ENCODE measurements around the gene PUM1. TPM values are rescaled to one million over a fixed set of nuclear protein-coding genes. Genes with fewer than 3 reads are reported as not detected.
"Not testable (repeated sequence)": the region's sequence is repeated elsewhere in the genome, so short reads cannot be mapped to it uniquely, and the experiment has no call there.

Gene PUM1
- total RNA-seq, 1 donor from 2014 or later = 68.1 TPM

DNA sequence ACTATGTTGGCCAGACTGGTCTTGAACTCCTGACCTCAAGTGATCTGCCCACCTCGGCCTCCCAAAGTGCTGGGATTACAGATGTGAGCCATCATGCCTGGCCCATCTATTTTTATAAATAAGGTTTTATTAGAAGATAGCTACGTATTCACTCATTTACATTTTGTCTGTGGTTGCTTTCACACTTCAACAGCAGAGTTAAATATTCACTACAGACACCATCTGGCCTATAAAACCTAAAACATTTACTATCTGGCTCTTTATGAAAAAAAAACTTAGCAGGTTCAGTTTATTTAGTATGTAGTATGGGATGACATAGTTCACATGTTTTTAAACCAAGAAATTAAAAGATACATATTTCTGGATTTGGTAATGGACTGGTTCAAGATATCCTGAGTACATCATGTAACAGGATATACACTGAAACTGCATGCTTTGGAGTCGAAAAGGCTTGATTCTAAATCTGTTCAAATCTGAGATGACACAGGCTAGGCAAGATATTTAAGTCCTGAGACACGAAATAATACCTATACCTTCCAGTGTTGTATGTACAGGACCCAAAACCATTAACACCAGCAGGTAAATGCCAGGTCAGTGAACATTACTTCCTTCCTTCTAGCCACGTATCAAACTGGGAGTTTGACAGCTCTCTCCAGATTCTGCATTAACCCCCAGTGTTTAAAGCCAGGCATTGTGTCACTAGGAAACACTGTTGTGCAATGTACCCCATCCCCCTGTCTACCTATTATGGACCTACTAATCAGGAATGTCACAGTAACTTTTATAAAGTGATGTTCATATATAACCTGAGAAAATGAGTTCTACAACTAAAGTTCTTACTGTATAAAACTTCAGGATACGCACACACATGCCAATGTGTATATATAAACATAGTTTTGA is 102.7 kb downstream of the PUM1 start:
- DNase-seq = no peak

DNA sequence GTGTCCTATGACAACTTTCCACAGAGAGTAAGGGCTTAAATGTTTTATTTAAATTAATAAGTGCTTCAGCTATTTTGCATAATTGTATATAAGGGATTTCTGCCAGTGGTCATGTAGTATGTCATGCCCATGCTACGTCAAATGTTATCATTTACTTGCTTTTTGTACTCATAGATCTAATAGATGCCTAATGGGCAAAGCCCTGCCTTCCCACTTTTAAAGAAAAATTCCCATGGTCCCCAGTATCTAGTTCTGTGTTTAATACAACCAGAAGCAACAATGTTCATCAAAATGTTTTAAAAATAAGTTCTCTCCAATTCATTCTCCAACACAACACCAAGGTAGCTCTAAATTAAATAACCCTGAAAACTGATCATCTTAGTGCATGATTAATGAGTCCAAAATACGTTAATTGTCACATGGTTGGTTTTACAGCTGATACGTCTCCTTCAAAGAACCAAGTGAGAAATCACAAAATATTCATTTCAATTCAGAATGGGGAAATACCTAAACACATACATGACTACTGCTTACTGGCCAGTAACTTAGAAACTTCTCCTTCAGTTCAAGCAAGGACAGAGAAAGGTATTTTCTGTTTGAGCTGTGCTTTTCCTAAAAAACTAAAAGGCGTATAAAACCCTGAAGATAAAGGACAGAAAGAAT is 107.8 kb downstream of the PUM1 start:
- no peak for DNase-seq

DNA sequence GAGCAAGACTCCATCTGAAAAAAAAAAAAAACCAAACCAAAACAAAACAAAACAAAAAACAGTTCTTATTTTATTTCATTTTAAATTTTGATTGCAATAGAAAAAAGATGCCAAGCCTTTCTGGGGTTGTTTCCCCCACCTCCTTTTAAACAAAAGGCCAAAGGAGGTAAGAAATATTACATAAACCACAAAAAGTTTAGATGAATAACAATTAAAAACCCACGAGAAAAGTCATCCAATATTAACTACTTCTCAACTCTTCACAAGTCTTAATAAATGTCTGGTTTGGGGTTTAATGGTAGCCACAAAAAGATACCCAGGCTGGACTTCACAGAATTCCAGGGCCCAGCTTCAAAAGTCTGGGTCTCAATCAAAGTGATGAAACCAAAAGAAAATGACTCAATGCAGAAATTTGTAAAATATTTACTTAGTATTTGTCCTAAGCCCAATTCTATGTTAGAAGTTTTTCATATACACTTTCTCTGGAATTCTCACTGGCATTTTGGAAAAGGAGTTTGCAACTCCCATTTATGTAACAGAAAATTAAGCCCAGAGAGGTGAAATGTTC is 110.0 kb downstream of the PUM1 start:
- DNase-seq = no peak

DNA sequence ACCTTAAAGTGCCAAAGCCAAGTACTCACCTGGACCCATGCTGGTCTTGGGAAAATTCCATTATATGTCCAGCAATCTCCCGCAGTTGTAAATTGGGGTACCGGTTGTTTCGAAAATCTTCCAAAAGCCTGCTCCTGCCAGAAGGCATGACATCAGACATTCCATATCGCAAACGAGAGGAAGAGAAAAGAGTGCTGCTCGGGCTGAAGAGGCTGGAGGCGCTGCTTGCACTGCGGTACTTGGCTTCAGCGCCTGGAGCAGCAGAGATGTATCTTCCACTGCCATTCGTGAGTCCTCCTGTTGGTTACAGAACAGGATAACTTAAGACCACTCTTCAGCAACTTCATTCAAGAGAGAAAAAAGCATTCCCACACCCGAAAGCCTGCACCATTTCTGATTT is 111.8 kb downstream of the PUM1 start:
- DNase-seq = no peak

DNA sequence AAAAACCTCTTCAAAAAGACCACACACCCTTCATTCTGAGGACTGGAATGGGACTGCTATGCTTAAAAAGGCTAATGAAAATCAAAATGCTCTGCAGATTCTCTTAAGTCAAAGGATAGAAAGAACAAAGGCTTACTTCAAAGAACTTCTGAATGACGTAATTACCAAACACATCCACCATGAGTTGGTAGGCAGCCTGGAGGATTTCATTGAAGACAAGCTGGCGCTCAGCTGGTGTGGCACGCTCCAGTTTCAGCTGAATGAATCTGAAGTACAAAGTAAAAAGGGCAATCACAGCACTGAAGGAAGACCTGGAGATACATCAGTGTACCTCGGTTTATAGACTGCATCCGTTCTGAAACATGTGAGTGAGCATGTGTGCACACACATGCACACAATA is 113.4 kb downstream of the PUM1 start:
- DNase-seq = no peak

DNA sequence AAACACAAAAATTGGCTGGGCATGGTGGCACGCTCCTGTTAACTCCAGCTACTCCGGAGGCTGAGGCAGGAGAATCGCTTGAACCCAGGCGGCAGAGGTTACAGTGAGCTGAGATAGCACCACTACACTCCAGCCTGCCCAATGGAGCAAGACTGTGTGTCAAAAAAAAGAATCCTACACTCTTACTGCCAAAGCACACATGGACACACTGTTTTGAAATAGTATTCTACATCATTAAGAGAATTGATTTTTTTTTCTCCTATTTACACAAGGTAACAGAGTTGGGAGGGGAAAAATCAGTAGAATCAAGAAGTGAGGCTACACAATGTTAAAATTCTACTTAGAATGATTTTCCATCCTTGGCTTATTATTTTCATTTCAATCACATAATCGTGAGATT is 114.8 kb downstream of the PUM1 start:
- no peak for DNase-seq

DNA sequence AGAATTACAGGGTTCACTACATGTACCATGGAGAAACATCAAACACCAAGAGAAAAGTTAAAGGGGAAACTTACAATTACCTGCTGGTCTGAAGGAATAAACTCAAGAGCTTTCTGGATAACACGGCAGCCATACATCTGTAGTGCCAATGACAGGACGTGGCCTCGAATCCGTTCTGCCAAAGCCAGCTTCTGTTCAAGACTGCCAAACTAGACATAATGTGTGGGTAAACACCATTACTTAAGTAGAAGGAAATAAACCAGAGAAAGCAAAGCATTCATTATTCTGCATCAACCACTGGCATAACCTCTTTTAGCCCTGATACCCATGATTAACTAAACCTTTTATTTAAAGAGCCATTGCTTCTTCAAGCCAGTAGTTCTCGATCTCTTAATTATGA is 115.5 kb downstream of the PUM1 start:
- no peak for DNase-seq

DNA sequence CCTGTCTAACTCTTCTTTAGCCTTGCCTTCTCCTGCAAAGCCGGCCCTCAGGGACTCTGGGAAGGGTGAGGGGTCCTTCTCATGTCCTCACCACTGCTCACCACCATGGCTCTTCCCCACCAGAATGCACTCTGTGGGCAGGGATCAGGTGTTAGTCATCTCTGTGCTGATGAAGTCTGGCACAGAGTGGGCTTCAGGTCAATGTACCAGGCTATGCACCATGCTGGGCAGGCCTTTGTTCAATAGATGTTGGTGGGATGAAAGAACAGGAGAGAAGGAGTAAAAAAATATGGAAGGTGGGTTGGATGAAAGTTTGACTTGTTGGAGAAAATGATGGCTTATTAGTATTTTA is 116.1 kb downstream of the PUM1 start:
- DNase-seq = not testable (repeated sequence)

DNA sequence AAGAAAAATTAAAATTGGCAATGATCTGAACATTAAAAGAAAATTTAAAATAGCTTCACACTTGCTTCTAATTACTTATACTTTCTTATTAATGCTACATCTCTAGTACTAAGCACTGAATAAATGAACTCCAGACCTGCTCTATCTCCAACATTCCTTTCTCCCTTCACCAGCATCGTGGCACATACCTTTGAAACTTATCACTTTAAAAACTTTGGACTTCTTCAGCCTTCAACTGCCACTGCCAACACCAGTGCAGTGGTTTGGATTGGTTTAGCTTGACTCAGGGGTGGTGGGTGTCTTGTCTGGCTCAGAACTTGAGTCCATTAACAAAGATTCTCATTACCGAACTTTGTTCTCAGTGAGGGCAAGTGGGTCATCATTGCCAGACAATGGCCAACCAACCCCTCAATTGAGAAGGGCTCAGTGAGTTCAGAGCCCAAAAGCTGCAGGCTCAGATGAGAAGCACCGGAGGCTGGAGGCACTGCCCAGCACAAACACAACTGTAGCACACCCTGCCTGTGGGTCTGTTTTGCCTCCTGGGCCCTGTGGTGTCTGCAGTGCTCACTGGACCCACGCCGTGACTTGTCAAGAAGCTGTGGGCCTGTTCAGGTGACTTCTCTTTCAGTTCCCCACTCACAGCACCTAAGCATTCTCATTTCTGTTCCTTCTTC is 116.6 kb downstream of the PUM1 start:
- not testable (repeated sequence) for DNase-seq

DNA sequence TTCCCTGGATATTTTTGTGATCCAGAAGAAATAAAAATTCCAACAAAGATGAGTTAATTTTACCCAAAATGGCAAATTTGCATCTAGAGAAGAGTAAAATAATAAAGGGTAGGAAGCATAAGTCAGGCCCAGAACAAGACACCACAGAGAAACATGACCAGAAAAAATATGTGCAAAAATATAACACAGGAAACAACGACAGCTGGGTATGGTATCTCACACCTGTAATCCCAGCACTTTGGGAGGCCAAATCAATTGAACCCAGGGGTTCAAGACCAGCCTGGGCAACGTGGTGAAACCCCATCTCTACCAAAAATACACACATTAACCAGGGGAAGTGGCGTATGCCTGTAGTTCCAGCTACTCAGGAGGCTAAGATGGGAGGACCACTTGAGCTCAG is 117.2 kb downstream of the PUM1 start:
- no peak for DNase-seq

DNA sequence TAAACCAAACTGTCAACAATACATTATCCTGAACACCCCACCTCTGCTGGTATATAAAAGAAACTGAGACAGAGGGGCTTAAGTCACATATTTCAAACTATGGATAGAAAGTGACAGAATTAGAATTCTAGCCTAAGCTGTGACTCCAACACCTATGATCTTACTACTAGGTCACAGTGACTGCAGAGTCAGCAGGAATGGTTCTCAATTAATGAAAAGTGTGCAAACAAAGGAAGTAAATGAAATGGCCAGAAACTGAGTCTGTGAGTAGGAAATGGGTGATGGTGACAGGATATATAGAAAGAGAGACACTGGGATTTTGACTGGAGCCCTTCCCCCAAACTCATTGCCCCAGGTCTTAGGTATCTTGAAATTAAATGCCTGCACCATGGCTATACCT is 118.3 kb downstream of the PUM1 start:
- DNase-seq = no peak

DNA sequence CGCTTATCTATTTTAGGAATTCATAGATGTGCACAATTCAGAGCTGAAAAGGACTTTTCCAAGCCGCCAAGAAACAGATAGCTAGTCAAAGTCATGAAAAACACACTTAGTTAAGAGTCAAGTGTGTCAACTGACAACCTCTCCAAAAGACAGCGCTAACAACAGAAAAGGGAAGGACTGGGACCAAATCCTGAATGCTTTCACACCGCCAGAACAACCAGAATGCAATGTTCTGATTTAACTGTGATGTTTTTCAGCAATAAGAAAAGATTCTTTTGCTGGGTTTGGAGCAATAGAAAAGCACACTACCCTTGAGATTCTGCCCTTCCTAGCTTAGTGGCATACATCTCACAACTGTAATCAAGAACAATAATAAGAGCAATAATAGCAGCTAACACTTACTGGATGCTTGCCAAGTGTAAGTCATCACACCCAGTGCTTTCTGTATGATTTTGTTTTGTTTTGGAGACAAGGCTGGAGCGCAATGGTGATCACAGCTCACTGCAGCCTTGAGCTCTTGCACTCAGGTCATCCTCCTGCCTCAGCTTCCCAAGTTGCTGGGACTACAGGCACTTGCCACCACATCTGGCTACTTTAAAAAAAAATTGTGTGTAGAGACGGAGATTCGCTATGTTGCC is 123.1 kb downstream of the PUM1 start:
- peak; percentile 85 for DNase-seq

DNA sequence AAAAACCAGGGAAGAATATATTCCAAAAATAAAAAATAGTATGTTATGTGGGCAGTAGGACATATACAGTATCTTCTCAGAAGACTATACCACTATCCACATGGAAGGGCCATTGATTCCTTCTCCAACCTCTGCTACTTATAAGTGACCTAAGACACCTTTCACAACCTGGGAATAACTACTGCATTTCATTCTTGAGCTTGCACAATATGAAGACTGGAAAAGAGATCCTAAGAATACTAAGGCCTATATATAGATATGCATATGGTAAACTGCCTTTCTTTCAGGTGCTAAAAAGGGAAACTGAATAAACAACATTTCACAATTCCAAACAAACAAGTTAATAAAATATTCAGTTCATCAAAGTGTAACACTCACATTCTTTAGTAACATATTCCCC is 125.0 kb downstream of the PUM1 start:
- no peak for DNase-seq

DNA sequence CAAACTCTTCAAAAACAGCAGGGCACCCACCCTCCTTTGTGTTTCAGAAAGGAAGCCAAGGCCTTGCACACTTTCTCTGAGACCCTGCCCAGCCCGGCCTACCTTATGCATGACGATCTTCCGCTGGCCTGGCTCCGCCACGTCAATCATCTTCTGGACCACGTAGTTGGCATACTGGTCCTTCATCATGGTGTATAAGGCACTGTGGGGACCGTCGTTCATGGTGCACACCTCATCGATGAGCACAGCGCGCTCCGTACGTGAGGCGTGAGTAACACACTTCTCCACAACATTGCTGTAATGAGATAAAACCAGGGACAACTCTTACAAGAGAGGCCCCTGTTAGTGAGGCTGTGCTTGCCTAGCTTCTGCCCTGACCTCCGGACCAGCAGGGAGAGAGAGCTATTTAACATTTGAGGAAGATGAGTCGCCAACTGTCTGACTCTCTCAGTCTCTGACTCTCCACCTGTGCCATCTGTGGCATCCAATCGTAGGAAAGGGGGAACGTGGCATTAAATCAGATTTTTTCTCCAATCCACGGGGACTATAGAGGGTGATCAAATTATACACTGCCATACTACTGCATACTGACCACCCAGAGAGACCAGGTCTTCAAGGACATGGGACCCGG is 128.9 kb downstream of the PUM1 start:
- DNase-seq = no peak

DNA sequence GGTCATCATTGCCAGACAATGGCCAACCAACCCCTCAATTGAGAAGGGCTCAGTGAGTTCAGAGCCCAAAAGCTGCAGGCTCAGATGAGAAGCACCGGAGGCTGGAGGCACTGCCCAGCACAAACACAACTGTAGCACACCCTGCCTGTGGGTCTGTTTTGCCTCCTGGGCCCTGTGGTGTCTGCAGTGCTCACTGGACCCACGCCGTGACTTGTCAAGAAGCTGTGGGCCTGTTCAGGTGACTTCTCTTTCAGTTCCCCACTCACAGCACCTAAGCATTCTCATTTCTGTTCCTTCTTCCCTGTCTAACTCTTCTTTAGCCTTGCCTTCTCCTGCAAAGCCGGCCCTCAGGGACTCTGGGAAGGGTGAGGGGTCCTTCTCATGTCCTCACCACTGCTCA is 129.8 kb downstream of the PUM1 start:
- DNase-seq = not testable (repeated sequence)

DNA sequence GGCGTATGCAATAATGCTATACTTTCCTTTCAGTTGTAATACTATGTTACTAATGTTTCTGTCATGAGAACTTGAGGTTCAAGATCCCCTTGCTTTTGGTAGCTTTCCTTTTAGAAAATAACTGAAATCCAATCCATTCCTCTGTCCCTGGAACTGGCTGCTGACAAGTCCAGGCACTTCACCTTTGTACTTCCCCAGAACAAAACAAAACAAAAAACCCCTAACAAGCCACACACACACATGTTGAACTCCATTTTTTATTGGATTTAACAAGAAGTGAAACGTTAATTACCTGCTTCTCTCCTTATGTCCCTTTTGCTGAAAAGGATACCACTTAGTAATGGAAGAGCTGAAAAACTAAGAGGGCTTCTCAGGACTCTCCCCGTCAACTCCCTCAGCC is 130.9 kb downstream of the PUM1 start:
- no peak for DNase-seq

DNA sequence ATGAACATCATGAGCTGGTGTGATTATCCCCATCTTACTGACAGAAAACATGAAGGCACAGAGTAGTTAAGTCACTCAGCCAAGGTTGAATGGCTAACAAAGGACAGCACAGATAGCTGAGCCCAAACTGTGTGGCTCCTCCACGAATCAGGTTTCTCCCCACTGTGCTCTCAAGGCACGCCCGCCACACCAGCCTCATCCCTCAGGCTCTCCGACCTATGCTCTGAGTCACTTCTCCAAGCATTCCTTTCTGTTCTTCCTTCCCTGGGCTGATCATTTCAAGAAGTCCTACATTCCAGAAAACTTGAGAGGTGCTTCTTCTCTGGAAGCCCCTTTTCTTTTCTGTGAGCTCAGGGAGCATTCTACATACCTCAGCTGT is 131.7 kb downstream of the PUM1 start:
- DNase-seq = no peak

DNA sequence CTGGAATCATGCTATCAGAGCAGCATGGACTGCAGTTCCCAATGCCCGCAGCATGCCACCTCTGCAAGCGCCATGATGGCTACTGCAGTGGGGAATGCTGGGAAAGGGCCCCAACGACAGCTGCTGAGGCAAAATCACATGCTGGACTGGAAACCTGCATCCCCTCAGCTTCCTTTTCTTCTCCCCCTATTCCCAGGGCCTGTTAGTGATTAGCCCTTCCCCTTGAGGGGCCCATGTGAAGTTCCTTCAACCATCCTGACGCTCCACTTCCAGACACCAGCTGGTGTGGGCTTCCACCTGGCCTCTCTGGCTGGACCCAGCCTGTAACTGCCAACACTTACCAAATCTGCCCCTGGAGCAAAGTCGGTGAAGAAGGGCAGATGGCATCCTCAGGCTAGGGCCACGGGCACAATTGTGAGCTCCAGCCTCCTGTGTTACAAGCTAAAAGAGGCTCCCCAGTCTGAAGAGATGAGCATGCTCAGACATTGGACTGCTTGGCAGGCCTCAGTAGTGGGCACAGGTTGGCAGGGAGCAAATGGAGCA is 134.8 kb downstream of the PUM1 start:
- DNase-seq = no peak

DNA sequence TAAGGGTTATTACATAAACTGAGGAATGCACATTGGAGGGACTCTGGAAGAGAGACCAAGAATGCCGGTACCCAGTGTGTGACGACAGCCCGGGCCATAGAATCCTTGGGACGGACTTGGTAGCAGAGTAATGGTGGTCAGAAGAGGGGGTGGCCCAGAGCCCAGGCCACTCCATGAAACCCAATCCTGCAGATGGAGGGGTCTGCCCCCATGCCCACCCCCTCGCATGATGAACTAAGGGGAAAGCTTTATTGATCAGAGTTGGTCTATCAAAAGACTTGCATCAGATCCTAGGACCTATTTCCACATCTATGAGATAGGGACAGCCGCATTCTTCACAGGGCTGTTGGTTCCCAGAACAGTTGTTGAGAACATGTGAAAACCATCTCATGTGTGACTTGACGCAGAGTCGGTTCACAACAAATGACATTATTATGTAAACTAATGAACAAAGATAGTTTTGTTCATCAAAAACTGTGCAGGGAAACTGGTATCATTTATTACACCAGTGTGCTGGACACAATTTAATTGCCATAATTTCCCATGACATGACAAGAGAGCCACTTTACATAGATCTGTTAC is 135.5 kb downstream of the PUM1 start:
- no peak for DNase-seq

DNA sequence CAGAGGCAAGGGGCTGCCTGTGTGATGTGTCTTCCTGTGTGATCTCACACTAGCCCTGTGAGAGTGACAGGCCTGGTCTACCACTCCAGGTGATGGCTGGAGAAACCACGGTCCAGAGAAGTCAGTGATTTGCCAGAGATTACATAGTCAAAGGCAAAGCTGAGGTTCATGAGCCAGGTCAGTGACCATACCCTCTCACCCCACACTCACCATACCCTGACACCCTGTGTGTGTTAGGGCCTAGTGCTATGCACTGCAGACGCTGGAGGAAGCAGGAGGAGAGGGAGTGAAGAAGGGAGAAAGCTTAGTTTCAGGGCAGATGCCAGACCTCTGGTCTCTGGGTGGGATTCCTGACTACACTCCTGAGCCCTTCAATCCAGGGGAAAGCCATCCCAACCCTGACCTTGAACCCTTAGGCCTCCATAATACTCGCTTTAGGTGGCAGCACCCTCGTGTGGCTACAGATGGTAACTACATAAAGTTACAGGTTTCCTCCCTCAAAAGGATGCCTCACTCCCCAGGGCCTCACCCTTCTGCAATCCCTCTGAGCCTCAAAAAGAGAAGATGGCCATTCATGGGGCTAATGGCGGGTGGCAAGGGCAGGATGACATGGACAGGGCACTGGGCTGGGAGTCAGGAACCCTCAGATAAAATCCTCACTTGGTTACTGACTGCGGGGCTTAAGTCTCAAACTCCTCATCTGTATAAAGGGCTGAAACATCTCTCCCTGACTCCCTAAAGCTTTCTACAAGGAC is 136.2 kb downstream of the PUM1 start:
- DNase-seq = peak; percentile 60

DNA sequence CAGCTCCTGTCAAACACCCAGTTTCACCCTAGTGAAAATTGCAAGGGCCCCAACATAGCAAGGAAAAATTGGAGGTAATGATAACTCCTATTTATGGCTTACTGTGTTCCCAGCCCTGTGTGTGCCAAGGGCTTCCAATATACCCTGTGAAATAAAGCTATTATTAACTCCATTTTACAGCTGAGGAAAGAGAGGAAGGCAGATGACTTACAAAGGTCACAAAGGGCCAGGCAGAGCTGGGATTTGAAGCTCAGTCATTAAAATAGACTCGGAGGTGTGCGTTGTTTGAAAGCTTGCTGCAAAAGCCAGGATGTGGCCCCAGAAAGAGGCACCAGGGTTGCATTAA is 136.8 kb downstream of the PUM1 start:
- DNase-seq = no peak

Data from dermis blood vessel endothelial cell (primary cell).